Transverse colon (tissue), 4 donors: Measurements from ENCODE around the gene FILIP1L. TPM values are rescaled to one million over a fixed set of nuclear protein-coding genes. Genes with fewer than 3 reads are reported as not detected.
A peak's percentile ranks its signal among the peaks of the same experiment; 100 is the strongest.

Experiments
- DNase-seq: peaks from one replicate; pipeline ENCODE4 v3.0.0-alpha.2; 2019
- H3K27ac ChIP-seq, 4 donors: fragments of 200-600 bp; sonication (generic); 2 replicates each; pipeline ENCODE4 v1.5.1; 2016 to 2018; ENCODE audit warnings: inconsistent platforms in 4 of 4
- H3K27me3 ChIP-seq: fragments of 200-600 bp; sonication (generic); 2 replicates; pipeline ENCODE4 v1.5.1; 2017; ENCODE audit warnings: inconsistent platforms
- H3K36me3 ChIP-seq, 4 donors: fragments of 200-600 bp; sonication (generic); 2 replicates each; pipeline ENCODE4 v1.5.1; 2017 to 2019; ENCODE audit warnings: inconsistent platforms in 4 of 4
- H3K4me1 ChIP-seq, 4 donors: fragments of 200-600 bp; sonication (generic); 2 replicates each; pipeline ENCODE4 v1.5.1; 2017 to 2020; ENCODE audit warnings: inconsistent platforms in 4 of 4
- H3K4me3 ChIP-seq, 4 donors: fragments of 200-600 bp; sonication (generic); 1 replicate in 1 of 4; 2 replicates in 3 of 4; pipeline versions ENCODE4 v1.5.1 to v1.6.1; 2017 to 2019; ENCODE audit warnings: inconsistent platforms in 4 of 4
- H3K9me3 ChIP-seq, 2 donors: fragments of 200-600 bp; sonication (generic); 2 replicates each; pipeline ENCODE4 v1.5.1; 2017 to 2019; ENCODE audit warnings: inconsistent platforms in 2 of 2
- EP300 ChIP-seq: sonication (generic); formaldehyde crosslinking; IDR thresholded peaks from one replicate; pipeline ENCODE4 v1.6.1; 2017; ENCODE audit warnings: antibody characterized with exemption, low read depth
- POLR2A ChIP-seq: fragments of 450-650 bp; IDR thresholded peaks from one replicate; pipeline ENCODE4 v1.6.1; 2016; ENCODE audit warnings: antibody characterized with exemption, mild to moderate bottlenecking, moderate library complexity
- POLR2AphosphoS5 ChIP-seq, 3 donors: sonication (generic); formaldehyde crosslinking; IDR thresholded peaks; one replicate each; pipeline ENCODE4 v1.6.1; 2016; ENCODE audit warnings: antibody characterized with exemption in 3 of 3
- WGBS, 2 donors: methylation state at CpG; one replicate each; pipeline ENCODE4 v1.1.5; 2018; ENCODE audit warnings: low coverage in 1 of 2; 5-methylcytosine and 5-hydroxymethylcytosine counted together
- in situ Hi-C, 4 donors: fragments of 200-750 bp; cut with MboI; loops; one replicate each; pipeline versions ENCODE4 v1.15.0 to v1.15.1; 2017; ENCODE audit warnings: low sequenced_read_pairs in 3 of 4, low pct_ligation_motif_present in 1 of 4, low pct_unique_long_range_greater_than_20kb in 1 of 4
- intact Hi-C: fragments of 100-400 bp; cut with DNase I; formaldehyde crosslinking; loops from one replicate; pipeline ENCODE4 v1.15.1; 2023; ENCODE audit warnings: low total_unique reads
- total RNA-seq, 4 donors: library from RNA; depleted of rRNA; stranded (reverse); fragments of >200 nt; gene quantifications; one replicate each; pipeline ENCODE4 v1.1.0, GENCODE V29; 2016
- TF ChIP-seq, protein P1 (sequence below), 5 experiments: fragments of 200-600 bp in 3 of 5; fragments of 450-650 bp in 2 of 5; sonication (generic) in 3 of 5; IDR thresholded peaks; 1 replicate in 2 of 5; 2 replicates in 3 of 5; pipeline ENCODE4 v1.5.1; 2016 to 2017; ENCODE audit warnings: antibody characterized with exemption in 5 of 5, inconsistent platforms in 3 of 5, mild to moderate bottlenecking in 2 of 5, moderate library complexity in 1 of 5

The FILIP1L gene
- total RNA-seq, 4 donors from 2014 or later, result 12.3 to 38.2 (median 26.9) TPM

- DNase-seq, result peak; percentile 56
- in situ Hi-C loops, result no loop called here
- H3K36me3 ChIP-seq, result no peaks in the 10 kb centered on the region
- peak overlapping the region; percentile 67 to 89 (median 80) for H3K27ac ChIP-seq
- TF ChIP-seq POLR2AphosphoS5 (IDR thresholded peaks at IDR 0.05) (peak in 1 of 3 donors; percentile 40), EP300 (no peak), POLR2A (no peak)
- TF ChIP-seq, protein P1, sequence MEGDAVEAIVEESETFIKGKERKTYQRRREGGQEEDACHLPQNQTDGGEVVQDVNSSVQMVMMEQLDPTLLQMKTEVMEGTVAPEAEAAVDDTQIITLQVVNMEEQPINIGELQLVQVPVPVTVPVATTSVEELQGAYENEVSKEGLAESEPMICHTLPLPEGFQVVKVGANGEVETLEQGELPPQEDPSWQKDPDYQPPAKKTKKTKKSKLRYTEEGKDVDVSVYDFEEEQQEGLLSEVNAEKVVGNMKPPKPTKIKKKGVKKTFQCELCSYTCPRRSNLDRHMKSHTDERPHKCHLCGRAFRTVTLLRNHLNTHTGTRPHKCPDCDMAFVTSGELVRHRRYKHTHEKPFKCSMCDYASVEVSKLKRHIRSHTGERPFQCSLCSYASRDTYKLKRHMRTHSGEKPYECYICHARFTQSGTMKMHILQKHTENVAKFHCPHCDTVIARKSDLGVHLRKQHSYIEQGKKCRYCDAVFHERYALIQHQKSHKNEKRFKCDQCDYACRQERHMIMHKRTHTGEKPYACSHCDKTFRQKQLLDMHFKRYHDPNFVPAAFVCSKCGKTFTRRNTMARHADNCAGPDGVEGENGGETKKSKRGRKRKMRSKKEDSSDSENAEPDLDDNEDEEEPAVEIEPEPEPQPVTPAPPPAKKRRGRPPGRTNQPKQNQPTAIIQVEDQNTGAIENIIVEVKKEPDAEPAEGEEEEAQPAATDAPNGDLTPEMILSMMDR (IDR thresholded peaks at IDR 0.05), result no peak
- H3K4me3 ChIP-seq, result no peak overlapping the region
- no peaks in the 10 kb centered on the region for H3K9me3 ChIP-seq
- H3K27me3 ChIP-seq, result no peaks in the 10 kb centered on the region
- intact Hi-C loops, result no loop called here
- H3K4me1 ChIP-seq, result peaks cover 29 to 78% (median 50%) of the 10 kb centered on the region in 4 donors
- WGBS, 2 donors, result 60 to 66% methylated on average over 3 of the region's 3 CpGs
Measured at GRCh38 chr3:100045696-100046095, 68.6 kb downstream of the FILIP1L start.

- Histone ChIP-seq H3K36me3 (no peaks in the 10 kb centered on the region), H3K4me3 (no peak overlapping the region), H3K4me1 (peaks cover 37 to 87% (median 59%) of the 10 kb centered on the region in 4 donors), H3K9me3 (no peaks in the 10 kb centered on the region), H3K27ac (peak overlapping the region; percentile 67 to 89 (median 80)), H3K27me3 (no peaks in the 10 kb centered on the region)
- in situ Hi-C loops, result no loop called here
- intact Hi-C loops, result no loop called here
- TF ChIP-seq EP300, result no peak
- TF ChIP-seq, protein P1 (IDR thresholded peaks at IDR 0.05), result no peak
- no peak for DNase-seq
Measured at GRCh38 chr3:100044369-100044768, 69.9 kb downstream of the FILIP1L start.

DNA sequence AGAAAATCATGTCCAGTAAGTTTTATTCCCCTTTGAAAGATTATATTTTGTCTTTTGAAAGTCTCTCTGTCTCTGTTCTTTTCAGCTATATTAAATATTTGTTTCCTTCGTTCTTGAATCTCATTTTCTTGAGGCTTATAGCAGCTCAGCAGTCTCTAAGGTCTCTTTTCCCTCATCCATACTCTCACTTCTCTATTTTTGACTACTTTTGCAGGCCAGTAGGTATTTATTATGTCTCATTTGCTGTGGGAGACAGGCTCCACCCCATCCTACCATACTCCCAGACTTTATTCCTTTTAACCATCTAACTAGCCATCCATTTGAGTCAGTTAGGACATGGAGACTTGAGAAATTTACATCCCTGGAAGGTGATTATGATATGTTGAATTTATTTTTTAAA, 71.0 kb downstream of the FILIP1L start:
- Histone ChIP-seq H3K27me3 (no peaks in the 10 kb centered on the region), H3K36me3 (no peaks in the 10 kb centered on the region), H3K27ac (peak overlapping the region; percentile 78 to 89 (median 82)), H3K4me1 (peaks cover 35 to 81% (median 55%) of the 10 kb centered on the region in 4 donors), H3K4me3 (no peak overlapping the region), H3K9me3 (no peaks in the 10 kb centered on the region)
- TF ChIP-seq POLR2A (no peak), EP300 (no peak), POLR2AphosphoS5 (IDR thresholded peaks at IDR 0.05) (no peak)
- TF ChIP-seq, protein P1 (IDR thresholded peaks at IDR 0.05), result no peak
- in situ Hi-C loops, result no loop called here
- intact Hi-C loops, result no loop called here
- DNase-seq, result no peak
- 65 to 86% methylated on average over 1 of the region's 1 CpG for WGBS, 2 donors

DNA sequence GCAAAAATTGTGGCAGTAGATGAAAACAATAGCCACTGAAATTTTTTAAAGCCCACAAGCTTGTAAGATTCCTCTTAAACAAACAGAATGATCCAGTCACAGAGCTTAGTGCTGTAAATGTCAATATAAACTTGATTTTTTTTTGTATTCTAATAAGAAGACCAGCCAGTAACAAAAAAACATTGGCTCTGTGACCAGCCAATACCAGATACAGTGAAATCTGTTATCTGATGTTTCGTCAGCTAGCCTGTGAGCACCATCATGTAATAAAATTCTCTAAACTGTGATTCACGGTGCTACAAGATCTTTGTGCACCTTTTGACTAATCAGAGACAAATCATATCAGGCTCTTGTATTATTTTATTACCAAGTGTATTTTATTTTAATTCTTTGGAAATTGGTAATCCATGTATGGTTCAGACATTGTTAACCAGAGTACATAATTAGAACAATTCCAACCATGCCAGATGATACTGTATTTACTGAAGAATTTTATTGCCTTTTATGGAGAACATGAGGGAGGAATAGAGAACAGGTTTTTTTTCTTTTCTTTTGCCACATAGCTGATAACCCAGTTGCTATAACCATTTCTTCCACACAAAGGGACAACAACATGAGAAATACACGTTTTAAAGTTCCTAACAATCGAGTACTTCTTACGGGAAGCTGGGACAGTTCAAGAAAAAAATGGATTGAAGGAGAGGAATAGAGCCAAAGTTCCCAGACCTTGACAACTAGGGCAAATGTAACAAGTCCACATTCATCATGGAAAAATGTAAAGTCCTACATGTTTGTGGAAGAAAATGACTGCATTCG, 71.9 kb downstream of the FILIP1L start:
- Histone ChIP-seq H3K27me3 (no peaks in the 10 kb centered on the region), H3K36me3 (no peaks in the 10 kb centered on the region), H3K4me1 (peaks cover 26 to 72% (median 46%) of the 10 kb centered on the region in 4 donors), H3K27ac (peak overlapping the region; percentile 78 to 89 (median 82)), H3K9me3 (no peaks in the 10 kb centered on the region), H3K4me3 (no peak overlapping the region)
- no peak for DNase-seq
- in situ Hi-C loops, result no loop called here
- intact Hi-C loops, result no loop called here
- WGBS, 2 donors, result 16 to 39% methylated on average over 3 to 6 of the region's 6 CpGs
- TF ChIP-seq POLR2AphosphoS5 (IDR thresholded peaks at IDR 0.05) (peak in 2 of 3 donors; percentile 19 to 26), EP300 (peak; percentile 4), POLR2A (no peak)
- TF ChIP-seq, protein P1 (IDR thresholded peaks at IDR 0.05), result peak in 1 of 5 experiments; percentile 8
